OCI-LY1 (cell line): ENCODE measurements around the gene FADD.

Experiments used
- EZH2 ChIP-seq: fragments of 200-600 bp; sonication (generic), shearing (Covaris generic); IDR thresholded peaks from 2 replicates; pipeline ENCODE4 v1.8.0; 2017; ENCODE audit warnings: borderline replicate concordance, mixed run types, mild to moderate bottlenecking, antibody characterized with exemption, low read length, moderate library complexity, mixed read lengths
- TF ChIP-seq, protein P1 (sequence below): fragments of 200-600 bp; sonication (generic), shearing (Covaris generic); IDR thresholded peaks from 2 replicates; pipeline ENCODE4 v1.5.1; 2017; ENCODE audit warnings: mild to moderate bottlenecking, antibody characterized with exemption, low read length, moderate library complexity, mixed read lengths

DNA sequence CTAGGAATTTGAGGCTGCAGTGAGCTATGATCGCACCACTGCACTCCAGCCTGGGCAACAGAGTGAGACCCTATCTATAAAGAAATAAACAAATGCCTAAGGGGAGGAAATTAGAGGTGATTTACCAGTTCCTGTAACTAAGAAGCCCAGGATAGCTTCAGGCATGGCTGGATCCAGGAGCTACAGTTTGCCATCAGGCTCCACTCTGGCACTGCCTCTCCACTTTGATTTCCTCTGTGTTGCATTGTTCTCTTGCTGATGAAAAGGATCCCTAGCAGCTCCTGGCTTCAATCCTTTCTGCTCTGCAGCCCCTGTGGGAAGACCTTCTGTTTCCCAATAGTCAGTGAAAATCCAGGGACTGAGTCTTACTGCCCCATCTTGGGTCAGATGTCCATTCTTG is 20.1 kb upstream of the FADD start:
- TF ChIP-seq, protein P1, sequence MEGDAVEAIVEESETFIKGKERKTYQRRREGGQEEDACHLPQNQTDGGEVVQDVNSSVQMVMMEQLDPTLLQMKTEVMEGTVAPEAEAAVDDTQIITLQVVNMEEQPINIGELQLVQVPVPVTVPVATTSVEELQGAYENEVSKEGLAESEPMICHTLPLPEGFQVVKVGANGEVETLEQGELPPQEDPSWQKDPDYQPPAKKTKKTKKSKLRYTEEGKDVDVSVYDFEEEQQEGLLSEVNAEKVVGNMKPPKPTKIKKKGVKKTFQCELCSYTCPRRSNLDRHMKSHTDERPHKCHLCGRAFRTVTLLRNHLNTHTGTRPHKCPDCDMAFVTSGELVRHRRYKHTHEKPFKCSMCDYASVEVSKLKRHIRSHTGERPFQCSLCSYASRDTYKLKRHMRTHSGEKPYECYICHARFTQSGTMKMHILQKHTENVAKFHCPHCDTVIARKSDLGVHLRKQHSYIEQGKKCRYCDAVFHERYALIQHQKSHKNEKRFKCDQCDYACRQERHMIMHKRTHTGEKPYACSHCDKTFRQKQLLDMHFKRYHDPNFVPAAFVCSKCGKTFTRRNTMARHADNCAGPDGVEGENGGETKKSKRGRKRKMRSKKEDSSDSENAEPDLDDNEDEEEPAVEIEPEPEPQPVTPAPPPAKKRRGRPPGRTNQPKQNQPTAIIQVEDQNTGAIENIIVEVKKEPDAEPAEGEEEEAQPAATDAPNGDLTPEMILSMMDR = no peak
- TF ChIP-seq EZH2 = no peak
